GM12801 (cell line): ENCODE data around the gene PEX14.

Experiments used
- CTCF ChIP-seq: IDR thresholded peaks from one replicate; pipeline ENCODE4 v1.5.1; 2011; ENCODE audit warnings: control low read depth; ENCODE audit not compliant: insufficient read length; ENCODE audit errors: extremely low read depth

Gene PEX14

DNA sequence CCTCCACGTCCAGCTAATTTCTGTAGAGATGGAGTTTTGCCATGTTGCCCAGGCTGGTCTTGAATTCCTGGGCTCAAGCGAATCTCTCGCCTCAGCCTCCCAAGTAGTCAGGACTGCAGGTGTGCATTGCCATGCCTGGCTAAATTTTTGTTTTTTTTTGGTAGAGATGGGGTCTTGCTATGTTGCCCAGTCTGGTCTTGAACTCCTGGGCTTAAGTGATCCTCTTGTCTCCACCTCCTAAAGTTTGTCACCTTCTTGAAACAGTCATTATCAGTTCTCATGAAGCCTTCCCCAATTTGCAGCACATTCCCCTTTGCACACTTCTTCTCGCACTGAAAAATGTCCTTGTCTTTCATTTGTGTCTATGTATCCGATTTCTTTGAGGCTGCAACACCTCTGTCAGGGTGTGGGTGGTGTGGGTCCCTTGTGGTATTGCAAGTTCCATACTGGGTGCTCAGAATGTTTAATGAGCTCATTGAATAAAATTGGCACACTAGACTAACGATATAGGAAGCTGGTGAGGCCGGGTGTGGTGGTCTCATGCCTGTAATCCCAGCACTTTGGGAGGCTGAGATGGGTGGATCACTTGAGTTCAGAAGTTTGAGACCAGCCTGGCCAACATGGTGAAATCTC, 27.8 kb upstream of the PEX14 start:
- no peak for TF ChIP-seq CTCF

GRCh38 chr1:10449751-10450150, 25.0 kb upstream of the PEX14 start, which contains the start of gene CORT:
Gene CORT (plus strand): TSS chr1:10450031. CDS start chr1:10450224, 193 bp downstream.
- TF ChIP-seq CTCF: no peak

DNA sequence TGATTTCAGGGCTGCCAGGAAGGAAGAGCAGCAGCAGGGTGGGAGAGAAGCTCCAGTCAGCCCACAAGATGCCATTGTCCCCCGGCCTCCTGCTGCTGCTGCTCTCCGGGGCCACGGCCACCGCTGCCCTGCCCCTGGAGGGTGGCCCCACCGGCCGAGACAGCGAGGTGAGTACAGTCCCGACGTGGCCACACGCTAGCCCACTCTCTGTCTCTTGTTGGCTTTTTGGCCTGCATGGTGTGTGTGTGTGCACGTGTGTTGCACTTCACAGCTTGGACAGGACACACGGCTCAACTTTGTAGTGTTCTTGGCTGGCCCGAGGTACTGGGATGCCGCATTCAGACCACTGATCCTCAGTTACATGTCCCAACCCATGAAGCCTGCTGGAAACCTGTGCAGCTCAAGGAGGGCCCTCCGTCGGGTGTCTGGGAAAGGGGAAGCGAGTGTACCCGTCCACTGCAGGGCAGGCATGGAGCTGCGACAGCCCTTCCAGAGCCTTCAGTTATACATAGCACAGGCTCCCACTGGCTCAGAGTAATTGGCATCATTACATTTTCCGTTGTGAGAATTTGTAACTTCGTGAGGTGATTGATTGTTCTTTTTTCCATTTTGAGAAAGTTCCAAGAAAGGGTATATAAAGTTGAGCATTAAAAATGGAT, 24.5 kb upstream of the PEX14 start:
- no peak for TF ChIP-seq CTCF

DNA sequence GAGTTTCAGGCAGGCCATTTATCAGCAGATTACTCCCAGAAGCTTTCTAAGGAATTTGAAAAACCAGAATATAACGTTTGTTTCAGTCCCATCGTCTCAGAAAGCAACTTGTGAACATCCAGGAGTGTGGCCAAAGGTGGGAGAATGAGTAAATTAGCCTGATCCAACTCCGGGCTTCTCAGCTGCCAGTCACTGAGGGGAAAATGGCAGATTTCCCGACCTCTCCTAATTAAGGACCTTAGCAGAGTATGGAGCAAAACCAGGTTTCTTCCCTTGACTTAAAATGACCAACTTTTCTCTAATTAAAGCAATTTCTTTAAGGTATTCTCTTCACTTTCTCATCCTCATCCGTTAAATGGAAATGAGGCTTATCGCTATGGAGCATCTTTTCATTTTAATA, 23.9 kb upstream of the PEX14 start:
- no peak for TF ChIP-seq CTCF

DNA sequence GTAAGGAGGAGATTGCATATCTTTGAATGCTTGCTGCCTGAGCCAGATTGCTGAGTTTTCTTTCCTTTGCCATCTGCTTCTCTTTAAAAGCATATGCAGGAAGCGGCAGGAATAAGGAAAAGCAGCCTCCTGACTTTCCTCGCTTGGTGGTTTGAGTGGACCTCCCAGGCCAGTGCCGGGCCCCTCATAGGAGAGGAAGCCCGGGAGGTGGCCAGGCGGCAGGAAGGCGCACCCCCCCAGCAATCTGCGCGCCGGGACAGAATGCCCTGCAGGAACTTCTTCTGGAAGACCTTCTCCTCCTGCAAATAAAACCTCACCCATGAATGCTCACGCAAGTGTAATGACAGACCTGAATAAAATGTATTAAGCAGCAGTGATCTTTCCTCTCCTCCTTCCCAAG, 23.5 kb upstream of the PEX14 start:
- TF ChIP-seq CTCF: no peak

- TF ChIP-seq CTCF: no peak
Observed at GRCh38 chr1:10456048-10456447, 18.7 kb upstream of the PEX14 start.

- TF ChIP-seq CTCF: no peak
Observed at GRCh38 chr1:10456661-10457060, 18.1 kb upstream of the PEX14 start.

DNA sequence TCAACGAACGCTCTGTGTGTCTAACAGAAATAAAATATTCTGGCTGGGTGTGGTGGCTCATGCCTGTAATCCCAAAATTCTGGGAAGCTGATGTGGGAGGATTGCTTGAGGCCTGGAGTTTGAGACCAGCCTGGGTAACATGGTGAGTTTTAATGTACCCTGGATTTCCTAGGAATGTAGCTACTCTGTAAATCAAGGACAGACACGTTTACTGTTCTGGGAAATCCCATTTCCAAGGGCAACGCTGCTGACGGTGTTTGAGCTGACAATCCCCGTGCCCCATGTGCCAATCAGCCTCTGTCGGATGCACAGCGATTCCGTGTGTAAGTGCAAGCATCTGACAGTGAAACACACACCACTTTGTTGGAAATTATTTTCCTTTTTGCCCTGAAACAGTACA, 16.9 kb upstream of the PEX14 start:
- TF ChIP-seq CTCF: no peak
